CD14-positive monocyte (primary cell): ENCODE data around the gene ANTXR2. TPM values are rescaled to one million over a fixed set of nuclear protein-coding genes. Genes with fewer than 3 reads are reported as not detected.

Source experiments
- DNase-seq, 3 donors: peaks; one replicate each; pipeline ENCODE4 v3.0.0-alpha.2; 2011 to 2022
- H2AFZ ChIP-seq: 2 replicates; pipeline ENCODE4 v1.6.0; 2012; ENCODE audit warnings: mild to moderate bottlenecking, low read depth, low read length, inconsistent platforms; ENCODE audit not compliant: insufficient read depth, poor library complexity, severe bottlenecking
- H3K27ac ChIP-seq, 2 donors: 1 replicate in 1 of 2; 2 replicates in 1 of 2; pipeline ENCODE4 v1.5.1; 2012 to 2013; ENCODE audit warnings: low read length in 2 of 2, control low read depth in 1 of 2, inconsistent platforms in 1 of 2, low read depth in 1 of 2, mild to moderate bottlenecking in 1 of 2
- H3K27me3 ChIP-seq, 2 donors: one replicate each; pipeline versions ENCODE4 v1.6.0 to v1.6.1; 2011 to 2013; ENCODE audit warnings: low read length in 2 of 2; ENCODE audit not compliant: control insufficient read depth in 2 of 2, insufficient read depth in 2 of 2
- H3K36me3 ChIP-seq, 2 donors: replicated peaks in 1 of 2; 1 replicate in 1 of 2; 2 replicates in 1 of 2; pipeline versions ENCODE4 v1.5.1 to v1.6.1; 2012 to 2013; ENCODE audit warnings: low read length in 2 of 2, control low read depth in 1 of 2, inconsistent platforms in 1 of 2, mild to moderate bottlenecking in 1 of 2; ENCODE audit not compliant: insufficient read depth in 2 of 2, control insufficient read depth in 1 of 2
- H3K4me1 ChIP-seq, 2 donors: 1 replicate in 1 of 2; 2 replicates in 1 of 2; pipeline versions ENCODE4 v1.5.1 to v1.6.1; 2012 to 2013; ENCODE audit warnings: low read length in 2 of 2, control low read depth in 1 of 2, inconsistent platforms in 1 of 2, mild to moderate bottlenecking in 1 of 2, moderate library complexity in 1 of 2; ENCODE audit not compliant: insufficient read depth in 2 of 2, control insufficient read depth in 1 of 2
- H3K4me2 ChIP-seq: replicated peaks from 2 replicates; pipeline ENCODE3; 2012; ENCODE audit warnings: low read length, moderate library complexity, mild to moderate bottlenecking; ENCODE audit not compliant: poor library complexity, severe bottlenecking; ENCODE audit errors: extremely low read depth
- H3K4me3 ChIP-seq, 3 experiments: fragments of 200-600 bp in 1 of 3; sonication (generic) in 1 of 3; replicated peaks in 1 of 3; 1 replicate in 2 of 3; 2 replicates in 1 of 3; pipeline ENCODE4 v1.5.1; 2011 to 2013; ENCODE audit warnings: low read length in 3 of 3, mild to moderate bottlenecking in 3 of 3, control low read depth in 2 of 3, low read depth in 2 of 3, inconsistent platforms in 1 of 3, moderate library complexity in 1 of 3
- H3K79me2 ChIP-seq: 2 replicates; pipeline ENCODE4 v1.6.0; 2012; ENCODE audit warnings: mild to moderate bottlenecking, control low read depth, inconsistent platforms, low read length, moderate library complexity; ENCODE audit not compliant: insufficient read depth
- H3K9ac ChIP-seq: 2 replicates; pipeline ENCODE4 v1.6.0; 2017; ENCODE audit warnings: low read length, mild to moderate bottlenecking; ENCODE audit not compliant: insufficient read depth, poor library complexity, severe bottlenecking
- H3K9me3 ChIP-seq, 2 donors: replicated peaks in 1 of 2; 1 replicate in 1 of 2; 2 replicates in 1 of 2; pipeline versions ENCODE4 v1.5.1 to v1.6.1; 2012 to 2013; ENCODE audit warnings: low read length in 2 of 2, control low read depth in 1 of 2; ENCODE audit not compliant: control insufficient read depth in 1 of 2, insufficient read depth in 1 of 2
- H4K20me1 ChIP-seq: 2 replicates; pipeline ENCODE4 v1.6.0; 2012; ENCODE audit warnings: mild to moderate bottlenecking, low read length, control low read depth, moderate library complexity; ENCODE audit not compliant: insufficient read depth
- H3K27ac Mint-ChIP-seq, 7 donors: one replicate each; pipeline ENCODE4 v1.8.0; 2020; ENCODE audit warnings: mild to moderate bottlenecking in 7 of 7, mixed read lengths in 7 of 7, moderate library complexity in 6 of 7, inconsistent platforms in 2 of 7
- H3K27me3 Mint-ChIP-seq, 3 donors: one replicate each; pipeline ENCODE4 v1.8.0; 2021 to 2022; ENCODE audit warnings: low read depth in 3 of 3, mild to moderate bottlenecking in 3 of 3, mixed read lengths in 3 of 3, moderate library complexity in 3 of 3, inconsistent platforms in 1 of 3
- H3K36me3 Mint-ChIP-seq, 2 donors: one replicate each; pipeline ENCODE4 v1.8.0; 2020; ENCODE audit warnings: mixed read lengths in 2 of 2, inconsistent platforms in 1 of 2, mild to moderate bottlenecking in 1 of 2
- H3K4me1 Mint-ChIP-seq: one replicate; pipeline ENCODE4 v1.8.0; 2020; ENCODE audit warnings: mild to moderate bottlenecking, mixed read lengths
- H3K4me3 Mint-ChIP-seq, 2 donors: one replicate each; pipeline ENCODE4 v1.8.0; 2020; ENCODE audit warnings: mild to moderate bottlenecking in 2 of 2, mixed read lengths in 2 of 2, moderate library complexity in 1 of 2
- H3K9me3 Mint-ChIP-seq, 7 donors: one replicate each; pipeline ENCODE4 v1.8.0; 2020 to 2022; ENCODE audit warnings: mixed read lengths in 7 of 7, mild to moderate bottlenecking in 6 of 7, moderate library complexity in 6 of 7, inconsistent platforms in 2 of 7
- WGBS: methylation state at CpG from one replicate; pipeline ENCODE4 v1.1.5; 2013; ENCODE audit warnings: missing lambda C conversion rate; ENCODE audit not compliant: insufficient coverage; 5-methylcytosine and 5-hydroxymethylcytosine counted together
- intact Hi-C, 2 donors: fragments of 100-400 bp; cut with micrococcal nuclease; formaldehyde crosslinking; loops; one replicate each; pipeline versions ENCODE4 v1.15.0 to v1.15.1; 2023
- polyA plus RNA-seq, 3 donors: library from polyadenylated mRNA; depleted of rRNA in 1 of 3; unstranded in 2 of 3; stranded (reverse) in 1 of 3; fragments of 300-500 nt in 2 of 3; fragments of >200 nt in 1 of 3; fragmentation: Illumina TruSeq in 2 of 3; gene quantifications; 1 replicate in 2 of 3; 2 replicates in 1 of 3; pipeline ENCODE4 v1.2.3, GENCODE V29; 2012 to 2021
- TF ChIP-seq, protein P1 (sequence below): fragments of 200-600 bp; IDR thresholded peaks from one replicate; pipeline ENCODE4 v1.8.0; 2022; ENCODE audit warnings: antibody characterized with exemption, mild to moderate bottlenecking

The ANTXR2 gene
- polyA plus RNA-seq, 3 donors: 15.4 to 69.6 (median 59.2) TPM

DNA sequence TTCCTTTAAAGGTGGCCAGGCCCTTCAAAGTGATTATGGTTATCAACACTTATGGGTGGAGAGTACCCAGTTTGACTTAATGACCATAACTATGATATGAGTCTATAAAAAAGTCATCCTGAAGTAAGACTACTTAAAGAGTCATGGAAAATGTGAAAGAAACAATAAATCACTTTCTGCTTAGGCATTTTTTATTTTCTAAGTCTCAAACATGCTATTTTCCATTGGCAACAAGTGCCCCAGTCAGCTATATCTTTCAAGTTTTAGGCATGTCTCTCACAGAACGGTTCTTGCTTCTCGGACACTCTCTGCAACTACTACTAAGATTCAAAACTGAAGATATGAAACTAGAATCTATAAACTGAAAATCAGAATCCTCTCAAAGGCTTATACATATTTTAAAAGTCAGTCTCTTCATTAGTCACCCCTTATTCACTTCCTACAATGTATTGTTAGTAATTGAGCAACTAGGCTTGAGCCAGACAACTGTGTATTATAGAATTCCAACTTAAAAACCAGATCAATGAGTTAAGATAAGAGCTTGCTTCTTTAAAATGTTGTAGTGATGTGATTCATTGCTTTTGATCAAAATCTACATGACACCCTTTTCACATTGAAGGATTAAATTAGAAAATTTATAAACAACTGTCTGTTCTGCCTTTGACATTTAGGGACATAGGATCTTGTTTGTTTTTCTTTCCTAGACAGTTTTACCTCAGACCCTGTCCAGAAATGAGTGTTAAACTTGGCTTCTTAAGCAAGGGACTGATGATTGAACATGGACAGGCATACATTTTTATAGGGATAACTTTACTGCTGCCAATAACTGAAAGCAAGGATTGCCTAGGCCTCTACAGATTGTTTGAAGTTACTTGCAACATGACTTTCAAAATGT lies 2.9 kb downstream of the ANTXR2 start:
- Histone ChIP-seq H3K4me3 (peak overlapping the region in 2 of 3 experiments; percentile 61 to 93), H2AFZ (no peak overlapping the region), H4K20me1 (peaks cover 20% of the 10 kb centered on the region), H3K4me2 (peak overlapping the region; percentile 88), H3K27me3 (no peaks in the 10 kb centered on the region), H3K9me3 (no peaks in the 10 kb centered on the region), H3K36me3 (peaks cover 38 to 46% of the 10 kb centered on the region in 2 donors), H3K27ac (peak overlapping the region in 1 of 2 donors; percentile 98), H3K9ac (peak overlapping the region; percentile 99), H3K79me2 (peaks cover 78% of the 10 kb centered on the region), H3K4me1 (peaks cover 39 to 46% of the 10 kb centered on the region in 2 donors)
- peak in 2 of 3 donors; percentile 54 to 79 for DNase-seq
- Mint-ChIP-seq H3K9me3 (peaks cover 0 to 4% (median 0%) of the 10 kb centered on the region in 7 donors), H3K36me3 (peaks cover 45 to 62% of the 10 kb centered on the region in 2 donors), H3K27me3 (no peaks in the 10 kb centered on the region), H3K4me3 (peak overlapping the region; percentile 43 to 67), H3K4me1 (peaks cover 52% of the 10 kb centered on the region), H3K27ac (peak overlapping the region; percentile 38 to 100 (median 79))
- WGBS: 94% methylated on average over 2 of the region's 2 CpGs
- intact Hi-C loops: loop anchor here (5.0 kb wide), 2 partner anchors 72 to 112 kb away; no protein-coding TSS in a partner anchor
- TF ChIP-seq, protein P1, sequence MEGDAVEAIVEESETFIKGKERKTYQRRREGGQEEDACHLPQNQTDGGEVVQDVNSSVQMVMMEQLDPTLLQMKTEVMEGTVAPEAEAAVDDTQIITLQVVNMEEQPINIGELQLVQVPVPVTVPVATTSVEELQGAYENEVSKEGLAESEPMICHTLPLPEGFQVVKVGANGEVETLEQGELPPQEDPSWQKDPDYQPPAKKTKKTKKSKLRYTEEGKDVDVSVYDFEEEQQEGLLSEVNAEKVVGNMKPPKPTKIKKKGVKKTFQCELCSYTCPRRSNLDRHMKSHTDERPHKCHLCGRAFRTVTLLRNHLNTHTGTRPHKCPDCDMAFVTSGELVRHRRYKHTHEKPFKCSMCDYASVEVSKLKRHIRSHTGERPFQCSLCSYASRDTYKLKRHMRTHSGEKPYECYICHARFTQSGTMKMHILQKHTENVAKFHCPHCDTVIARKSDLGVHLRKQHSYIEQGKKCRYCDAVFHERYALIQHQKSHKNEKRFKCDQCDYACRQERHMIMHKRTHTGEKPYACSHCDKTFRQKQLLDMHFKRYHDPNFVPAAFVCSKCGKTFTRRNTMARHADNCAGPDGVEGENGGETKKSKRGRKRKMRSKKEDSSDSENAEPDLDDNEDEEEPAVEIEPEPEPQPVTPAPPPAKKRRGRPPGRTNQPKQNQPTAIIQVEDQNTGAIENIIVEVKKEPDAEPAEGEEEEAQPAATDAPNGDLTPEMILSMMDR: no peak

DNA sequence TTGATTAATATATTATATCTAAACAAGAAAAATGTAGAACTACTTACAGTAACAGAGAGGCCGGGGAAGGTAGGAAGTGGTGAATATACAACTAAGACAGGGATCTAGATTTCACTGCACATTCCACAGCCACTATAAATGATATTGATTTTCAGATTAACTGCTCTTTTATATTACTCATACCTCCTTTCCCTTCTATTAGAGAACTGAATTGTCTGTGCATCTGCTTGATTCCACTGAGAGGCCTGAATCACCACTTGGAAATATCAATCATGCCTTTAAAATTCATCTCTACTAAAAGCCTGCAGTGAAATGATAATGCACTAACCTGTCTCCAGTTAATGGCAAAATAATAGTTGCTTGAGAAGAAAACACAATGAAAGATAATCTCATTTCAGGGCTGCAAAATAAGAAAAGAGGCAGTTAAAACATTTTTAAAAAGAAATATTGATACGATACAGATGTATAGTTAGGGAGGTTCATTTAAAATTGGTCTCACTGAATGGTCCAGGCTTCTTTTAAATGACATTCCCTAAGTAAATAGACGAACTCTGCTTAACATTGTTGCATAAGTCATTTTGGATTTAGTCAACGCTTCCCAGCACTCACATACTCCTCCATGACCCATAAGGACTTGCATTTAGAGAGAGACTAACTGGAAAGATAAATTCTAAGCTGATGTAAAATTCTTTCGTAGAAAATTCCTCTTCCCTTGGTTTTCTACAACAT lies 3.8 kb downstream of the ANTXR2 start:
- Histone ChIP-seq H3K36me3 (peaks cover 46 to 54% of the 10 kb centered on the region in 2 donors), H4K20me1 (peaks cover 28% of the 10 kb centered on the region), H3K4me1 (peaks cover 31 to 38% of the 10 kb centered on the region in 2 donors), H3K9me3 (no peaks in the 10 kb centered on the region), H3K79me2 (peaks cover 86% of the 10 kb centered on the region), H2AFZ (no peak overlapping the region), H3K27ac (peak overlapping the region in 1 of 2 donors; percentile 98), H3K4me2 (peak overlapping the region; percentile 88), H3K4me3 (peak overlapping the region in 1 of 3 experiments; percentile 93), H3K27me3 (no peaks in the 10 kb centered on the region), H3K9ac (no peak overlapping the region)
- peak overlapping the region in 2 of 7 donors; percentile 98 to 100 for H3K27ac Mint-ChIP-seq
- intact Hi-C loops: no loop called here
- WGBS: 100% methylated on average over 1 of the region's 5 CpGs
- TF ChIP-seq, protein P1: no peak
- peaks cover 49% of the 10 kb centered on the region for H3K4me1 Mint-ChIP-seq
- no peaks in the 10 kb centered on the region for H3K27me3 Mint-ChIP-seq
- peaks cover 51 to 70% of the 10 kb centered on the region in 2 donors for H3K36me3 Mint-ChIP-seq
- H3K4me3 Mint-ChIP-seq: no peak overlapping the region
- peaks cover 0 to 4% (median 0%) of the 10 kb centered on the region in 7 donors for H3K9me3 Mint-ChIP-seq
- no peak for DNase-seq
